Melanocyte of skin (primary cell): ENCODE results near the gene LAIR1. TPM values are rescaled to one million over a fixed set of nuclear protein-coding genes. Genes with fewer than 3 reads are reported as not detected.

Experiments
- total RNA-seq, 2 donors: library from RNA; depleted of rRNA; stranded (reverse); fragments of >200 nt; gene quantifications; 2 replicates each; pipeline ENCODE4 v1.2.3, GENCODE V29; 2012

LAIR1 gene
- total RNA-seq = not detected

DNA sequence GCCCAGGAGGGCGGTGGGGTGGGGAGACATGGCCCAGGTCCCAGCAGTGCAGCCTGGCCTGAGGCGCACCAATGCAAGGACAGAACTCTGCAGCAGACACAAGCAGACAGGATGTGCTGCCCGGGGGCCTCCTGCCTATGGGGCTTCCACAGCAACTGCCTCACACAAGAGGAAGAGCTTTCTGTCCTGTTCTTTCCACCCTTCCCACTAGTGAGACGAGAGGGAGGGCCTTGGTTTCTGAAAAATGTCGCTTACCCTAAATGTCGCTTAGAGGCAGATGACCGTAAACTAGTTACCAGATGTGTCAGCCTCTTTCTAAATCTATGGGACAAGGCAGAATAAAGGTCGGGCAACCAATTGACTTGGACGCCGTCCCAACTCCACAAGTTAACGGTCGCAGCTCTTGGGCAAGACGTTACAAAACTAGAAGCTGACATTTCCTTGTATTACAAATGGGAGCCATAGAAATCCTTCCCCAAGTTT lies at the start of gene LAIR1:
Gene LAIR1, minus strand, starts transcription at position 157 of the 483 bp plus-strand sequence. Its CDS starts 127 bp downstream, at position 30.

GRCh38 chr19:54312436-54313377 lies 52.0 kb downstream of the LAIR1 start, which contains the start of gene LILRA5:
Gene LILRA5 (minus strand): TSS chr19:54313166. CDS start chr19:54313019, 147 bp downstream.

Other genes with a start within 250 kb of the LAIR1 start
- gene TFPT, start 249.3 kb downstream of the LAIR1 start, total RNA-seq = 10 to 100 TPM; 39.9 to 50.3 TPM
- gene PRPF31, start 249.2 kb downstream of the LAIR1 start, total RNA-seq = 10 to 100 TPM; 32.0 to 75.6 TPM
- 1 to 10 TPM; 8.9 to 9.7 TPM for gene CNOT3, start 227.2 kb downstream of the LAIR1 start, total RNA-seq
- gene LENG1, start 205.2 kb downstream of the LAIR1 start, total RNA-seq = 1 to 10 TPM; 5.2 to 6.3 TPM
- 1 to 10 TPM in 1 of 2 donors, not detected in 1; 1.0 TPM for gene TMC4, start 191.8 kb downstream of the LAIR1 start, total RNA-seq
- gene MBOAT7, start 175.4 kb downstream of the LAIR1 start, total RNA-seq = 10 to 100 TPM; 27.9 to 28.3 TPM
- 10 to 100 TPM; 56.4 to 87.2 TPM for gene TSEN34, start 173.6 kb downstream of the LAIR1 start, total RNA-seq
- 1,000 to 10,000 TPM in 1 of 2 donors, 100 to 1,000 TPM in 1; 794 to 1,187 TPM for gene RPS9, start 164.1 kb downstream of the LAIR1 start, total RNA-seq
- gene LILRB3, start 141.9 kb downstream of the LAIR1 start, total RNA-seq = not detected
- not detected for gene LILRA6, start 122.1 kb downstream of the LAIR1 start, total RNA-seq
- not detected for gene LILRB5, start 107.7 kb downstream of the LAIR1 start, total RNA-seq
- gene LILRB2, start 83.8 kb downstream of the LAIR1 start, total RNA-seq = not detected
- gene LILRA5, start 51.8 kb downstream of the LAIR1 start, total RNA-seq = not detected
- gene LILRA4, start 25.8 kb downstream of the LAIR1 start, total RNA-seq = not detected
- not detected for gene TTYH1, start 50.5 kb upstream of the LAIR1 start, total RNA-seq
- 10 to 100 TPM; 46.3 to 55.1 TPM for gene LENG8, start 84.3 kb upstream of the LAIR1 start, total RNA-seq
- gene LENG9, start 98.8 kb upstream of the LAIR1 start, total RNA-seq = 10 to 100 TPM; 10.7 to 16.5 TPM
- 1 to 10 TPM; 4.7 to 8.6 TPM for gene CDC42EP5, start 108.4 kb upstream of the LAIR1 start, total RNA-seq
- not detected for gene LAIR2, start 137.9 kb upstream of the LAIR1 start, total RNA-seq
- not detected for gene LILRA2, start 208.9 kb upstream of the LAIR1 start, total RNA-seq
- not detected for gene LILRA1, start 228.7 kb upstream of the LAIR1 start, total RNA-seq